Measurements from ENCODE around the gene C5. TPM values are rescaled to one million over a fixed set of nuclear protein-coding genes. Genes with fewer than 3 reads are reported as not detected.
"Not testable (repeated sequence)": the region's sequence is repeated elsewhere in the genome, so short reads cannot be mapped to it uniquely, and the experiment has no call there.

C5 gene
- total RNA-seq, 1 experiment from 2014 or later = 0.74 TPM

GRCh38 chr9:121029469-121029868 is 20.6 kb downstream of the C5 start:
- Histone ChIP-seq H3K27ac (ENCODE audit: insufficient read length, low read depth, low read length) (no peak overlapping the region), H3K9ac (ENCODE audit: extremely low read depth, insufficient read length, low read length) (no peak overlapping the region), H2AK5ac (ENCODE audit: insufficient read length, low read length) (no peak overlapping the region), H2BK120ac (ENCODE audit: low read depth, low read length, poor library complexity, severe bottlenecking) (no peak overlapping the region), H3K4me1 (ENCODE audit: insufficient read depth, low read length) (no peaks in the 10 kb centered on the region), H3K9me3 (ENCODE audit: control insufficient read depth, low read depth, low read length) (no peaks in the 10 kb centered on the region), H4K5ac (ENCODE audit: insufficient read length, low read depth, low read length) (no peak overlapping the region), H3K56ac (ENCODE audit: insufficient read length, low read depth, low read length) (no peak overlapping the region), H3K14ac (ENCODE audit: insufficient read depth, low read length) (no peak overlapping the region), H3K23ac (ENCODE audit: insufficient read length, low read depth, low read length) (no peak overlapping the region), H3K4ac (ENCODE audit: low read depth, low read length) (no peak overlapping the region), H2BK12ac (ENCODE audit: insufficient read length, low read depth, low read length) (no peak overlapping the region), H3K18ac (ENCODE audit: insufficient read length, low read depth, low read length) (no peak overlapping the region), H3K4me2 (ENCODE audit: insufficient read depth, insufficient read length, low read length) (no peak overlapping the region), H3T11ph (ENCODE audit: low read length) (no peak overlapping the region), H2BK5ac (ENCODE audit: insufficient read length, low read length) (no peak overlapping the region), H2AFZ (ENCODE audit: low read length) (no peak overlapping the region), H4K8ac (replicated peaks; ENCODE audit: insufficient read length, low read depth, low read length) (no peak overlapping the region), H3K27me3 (ENCODE audit: insufficient read depth, low read length) (no peaks in the 10 kb centered on the region), H2BK20ac (ENCODE audit: low read depth, low read length, poor library complexity, severe bottlenecking) (no peak overlapping the region), H3K23me2 (ENCODE audit: insufficient read length, low read depth, low read length, poor library complexity, severe bottlenecking) (no peaks in the 10 kb centered on the region), H3K79me1 (ENCODE audit: insufficient read depth, low read depth, low read length, poor library complexity, severe bottlenecking) (no peaks in the 10 kb centered on the region), H4K20me1 (ENCODE audit: control insufficient read depth, insufficient read depth, insufficient read length) (no peaks in the 10 kb centered on the region), H4K91ac (ENCODE audit: insufficient read length, low read depth, low read length) (no peak overlapping the region), H3K79me2 (ENCODE audit: insufficient read depth, low read length) (no peaks in the 10 kb centered on the region), H2BK15ac (ENCODE audit: low read depth, low read length) (no peak overlapping the region)
- no peaks in the 10 kb centered on the region for H3K36me3 Mint-ChIP-seq (ENCODE audit: insufficient read depth in 1 of 3, low read depth in 3 of 3)
- H3K27me3 Mint-ChIP-seq (ENCODE audit: low read depth) = peaks cover 6% of the 10 kb centered on the region; the same call in 1 of the 2 replicates
- no CpG with 5 or more reads among the region's 1 CpG for WGBS (ENCODE audit: extremely low coverage, insufficient read length, low lambda C conversion rate)
- no peak overlapping the region; a peak in 1 of 7 replicates for H3K27ac Mint-ChIP-seq
- H3K4me1 Mint-ChIP-seq = no peaks in the 10 kb centered on the region
- TF ChIP-seq CTCF (conservative IDR thresholded peaks at IDR 0.05) = no peak
- H3K4me3 Mint-ChIP-seq = no peak overlapping the region
- DNase-seq = no peak
- H3K9me3 Mint-ChIP-seq = peaks cover 0 to 3% of the 10 kb centered on the region in 2 experiments; a peak in 1 of 5 replicates

GRCh38 chr9:121028285-121028684 is 21.8 kb downstream of the C5 start:
- H4K8ac ChIP-seq (replicated peaks; ENCODE audit: insufficient read length, low read depth, low read length); H3K27ac ChIP-seq (ENCODE audit: insufficient read length, low read depth, low read length); H3K79me1 ChIP-seq (ENCODE audit: insufficient read depth, low read depth, low read length, poor library complexity, severe bottlenecking); H3K4me3 Mint-ChIP-seq; H3K18ac ChIP-seq (ENCODE audit: insufficient read length, low read depth, low read length); H2BK15ac ChIP-seq (ENCODE audit: low read depth, low read length); H2AFZ ChIP-seq (ENCODE audit: low read length); H3K4me2 ChIP-seq (ENCODE audit: insufficient read depth, insufficient read length, low read length); H3K23me2 ChIP-seq (ENCODE audit: insufficient read length, low read depth, low read length, poor library complexity, severe bottlenecking); H3K4me1 ChIP-seq (ENCODE audit: insufficient read depth, low read length); H2BK120ac ChIP-seq (ENCODE audit: low read depth, low read length, poor library complexity, severe bottlenecking); H3K9me3 ChIP-seq (ENCODE audit: control insufficient read depth, low read depth, low read length); H3K9ac ChIP-seq (ENCODE audit: extremely low read depth, insufficient read length, low read length); DNase-seq; H3K27me3 ChIP-seq (ENCODE audit: insufficient read depth, low read length); H3K23ac ChIP-seq (ENCODE audit: insufficient read length, low read depth, low read length); H3K14ac ChIP-seq (ENCODE audit: insufficient read depth, low read length); H2BK12ac ChIP-seq (ENCODE audit: insufficient read length, low read depth, low read length); H2BK5ac ChIP-seq (ENCODE audit: insufficient read length, low read length); H3K36me3 Mint-ChIP-seq (ENCODE audit: insufficient read depth in 1 of 3, low read depth in 3 of 3); H2AK5ac ChIP-seq (ENCODE audit: insufficient read length, low read length); H3K27me3 Mint-ChIP-seq (ENCODE audit: low read depth); H4K20me1 ChIP-seq (ENCODE audit: control insufficient read depth, insufficient read depth, insufficient read length); H3K9me3 Mint-ChIP-seq; H3K4ac ChIP-seq (ENCODE audit: low read depth, low read length); H4K5ac ChIP-seq (ENCODE audit: insufficient read length, low read depth, low read length); H3K79me2 ChIP-seq (ENCODE audit: insufficient read depth, low read length); H3K4me1 Mint-ChIP-seq; H3K56ac ChIP-seq (ENCODE audit: insufficient read length, low read depth, low read length); H2BK20ac ChIP-seq (ENCODE audit: low read depth, low read length, poor library complexity, severe bottlenecking); H3K27ac Mint-ChIP-seq; H4K91ac ChIP-seq (ENCODE audit: insufficient read length, low read depth, low read length); H3T11ph ChIP-seq (ENCODE audit: low read length): not testable (repeated sequence)
- no CpG with 5 or more reads among the region's 4 CpGs for WGBS (ENCODE audit: extremely low coverage, insufficient read length, low lambda C conversion rate)

All from H9 (cell line).